ENCODE data around the gene HEXB. TPM values are rescaled to one million over a fixed set of nuclear protein-coding genes. Genes with fewer than 3 reads are reported as not detected.

Gene HEXB
- polyA plus RNA-seq, 1 donor from 2014 or later = 23.1 TPM

- no peak overlapping the region for H3K4me3 ChIP-seq (ENCODE audit: low read length)
- H3K79me2 ChIP-seq (replicated peaks; ENCODE audit: insufficient read depth, low read length) = no peaks in the 10 kb centered on the region
- no peaks in the 10 kb centered on the region for H3K36me3 ChIP-seq (ENCODE audit: insufficient read depth, low read length)
- no peaks in the 10 kb centered on the region for H3F3A ChIP-seq (ENCODE audit: insufficient read depth, low read length, poor library complexity, severe bottlenecking)
- no peak overlapping the region for H2AFZ ChIP-seq (ENCODE audit: low read depth, low read length)
- H4K20me1 ChIP-seq (ENCODE audit: insufficient read depth) = no peaks in the 10 kb centered on the region
- no peak overlapping the region for H3K4me2 ChIP-seq (ENCODE audit: low read length)
- no peaks in the 10 kb centered on the region for H3K27me3 ChIP-seq (ENCODE audit: insufficient read depth, low read depth, low read length)
- no peak overlapping the region for H3K9ac ChIP-seq (ENCODE audit: low read length)
- no peaks in the 10 kb centered on the region for H3K9me3 ChIP-seq (ENCODE audit: low read length)
- TF ChIP-seq MXI1 (conservative IDR thresholded peaks at IDR 0.05; ENCODE audit: poor library complexity, severe bottlenecking) (no peak), RAD21 (conservative IDR thresholded peaks at IDR 0.05) (no peak), EP300 (conservative IDR thresholded peaks at IDR 0.05; ENCODE audit: poor library complexity, severe bottlenecking) (no peak), CTCF (IDR thresholded peaks at IDR 0.05; ENCODE audit: poor library complexity, severe bottlenecking) (no peak), TAF1 (IDR thresholded peaks at IDR 0.05; ENCODE audit: low read depth) (no peak), EZH2 (IDR thresholded peaks at IDR 0.05; ENCODE audit: borderline replicate concordance, insufficient read depth, low read length, poor library complexity, severe bottlenecking) (no peak), POLR2AphosphoS5 (IDR thresholded peaks at IDR 0.05) (no peak), SMC3 (conservative IDR thresholded peaks at IDR 0.05; ENCODE audit: poor library complexity) (no peak)
- TF ChIP-seq, protein P1, sequence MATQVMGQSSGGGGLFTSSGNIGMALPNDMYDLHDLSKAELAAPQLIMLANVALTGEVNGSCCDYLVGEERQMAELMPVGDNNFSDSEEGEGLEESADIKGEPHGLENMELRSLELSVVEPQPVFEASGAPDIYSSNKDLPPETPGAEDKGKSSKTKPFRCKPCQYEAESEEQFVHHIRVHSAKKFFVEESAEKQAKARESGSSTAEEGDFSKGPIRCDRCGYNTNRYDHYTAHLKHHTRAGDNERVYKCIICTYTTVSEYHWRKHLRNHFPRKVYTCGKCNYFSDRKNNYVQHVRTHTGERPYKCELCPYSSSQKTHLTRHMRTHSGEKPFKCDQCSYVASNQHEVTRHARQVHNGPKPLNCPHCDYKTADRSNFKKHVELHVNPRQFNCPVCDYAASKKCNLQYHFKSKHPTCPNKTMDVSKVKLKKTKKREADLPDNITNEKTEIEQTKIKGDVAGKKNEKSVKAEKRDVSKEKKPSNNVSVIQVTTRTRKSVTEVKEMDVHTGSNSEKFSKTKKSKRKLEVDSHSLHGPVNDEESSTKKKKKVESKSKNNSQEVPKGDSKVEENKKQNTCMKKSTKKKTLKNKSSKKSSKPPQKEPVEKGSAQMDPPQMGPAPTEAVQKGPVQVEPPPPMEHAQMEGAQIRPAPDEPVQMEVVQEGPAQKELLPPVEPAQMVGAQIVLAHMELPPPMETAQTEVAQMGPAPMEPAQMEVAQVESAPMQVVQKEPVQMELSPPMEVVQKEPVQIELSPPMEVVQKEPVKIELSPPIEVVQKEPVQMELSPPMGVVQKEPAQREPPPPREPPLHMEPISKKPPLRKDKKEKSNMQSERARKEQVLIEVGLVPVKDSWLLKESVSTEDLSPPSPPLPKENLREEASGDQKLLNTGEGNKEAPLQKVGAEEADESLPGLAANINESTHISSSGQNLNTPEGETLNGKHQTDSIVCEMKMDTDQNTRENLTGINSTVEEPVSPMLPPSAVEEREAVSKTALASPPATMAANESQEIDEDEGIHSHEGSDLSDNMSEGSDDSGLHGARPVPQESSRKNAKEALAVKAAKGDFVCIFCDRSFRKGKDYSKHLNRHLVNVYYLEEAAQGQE (IDR thresholded peaks at IDR 0.05; ENCODE audit: borderline replicate concordance) = no peak
- H3K27ac ChIP-seq (ENCODE audit: low read length) = no peak overlapping the region
- no peaks in the 10 kb centered on the region for H3K9me2 ChIP-seq (ENCODE audit: insufficient read depth, low read length)
Measured at GRCh38 chr5:74725331-74725730, 40.3 kb downstream of the HEXB start.

GRCh38 chr5:74736759-74737158 is 51.7 kb downstream of the HEXB start:
- no peaks in the 10 kb centered on the region for H3K9me3 ChIP-seq (ENCODE audit: low read length)
- H3K27ac ChIP-seq (ENCODE audit: low read length) = no peak overlapping the region
- no peaks in the 10 kb centered on the region for H3F3A ChIP-seq (ENCODE audit: insufficient read depth, low read length, poor library complexity, severe bottlenecking)
- H3K79me2 ChIP-seq (replicated peaks; ENCODE audit: insufficient read depth, low read length) = no peaks in the 10 kb centered on the region
- peaks cover 22% of the 10 kb centered on the region for H3K36me3 ChIP-seq (ENCODE audit: insufficient read depth, low read length)
- H3K9ac ChIP-seq (ENCODE audit: low read length) = no peak overlapping the region
- H3K4me3 ChIP-seq (ENCODE audit: low read length) = no peak overlapping the region
- H4K20me1 ChIP-seq (ENCODE audit: insufficient read depth) = no peaks in the 10 kb centered on the region
- no peak overlapping the region for H2AFZ ChIP-seq (ENCODE audit: low read depth, low read length)
- no peaks in the 10 kb centered on the region for H3K27me3 ChIP-seq (ENCODE audit: insufficient read depth, low read depth, low read length)
- H3K9me2 ChIP-seq (ENCODE audit: insufficient read depth, low read length) = no peaks in the 10 kb centered on the region
- no peak overlapping the region for H3K4me2 ChIP-seq (ENCODE audit: low read length)
- no peak for TF ChIP-seq RAD21 (conservative IDR thresholded peaks at IDR 0.05)
- no peak for TF ChIP-seq MXI1 (conservative IDR thresholded peaks at IDR 0.05; ENCODE audit: poor library complexity, severe bottlenecking)

DNA sequence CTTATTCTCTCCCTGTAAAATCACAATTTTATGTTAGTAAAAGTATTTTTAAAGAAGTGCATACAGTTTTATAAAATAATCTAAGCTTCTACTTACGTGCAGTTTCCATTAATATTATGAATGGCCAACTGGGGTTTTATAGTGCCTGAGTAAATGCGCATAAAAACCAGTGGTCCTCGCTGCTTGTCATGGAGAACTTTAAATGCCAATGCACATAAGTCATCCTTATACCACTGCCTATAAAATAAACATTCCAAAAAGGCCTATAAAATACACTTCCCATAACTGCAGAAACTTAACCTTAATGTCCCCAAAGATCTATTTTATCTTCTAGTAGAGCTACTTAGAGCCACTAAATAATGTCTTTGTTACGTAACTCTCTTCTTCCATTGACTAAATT is 53.4 kb downstream of the HEXB start:
- H3K36me3 ChIP-seq (ENCODE audit: insufficient read depth, low read length) = peaks cover 19% of the 10 kb centered on the region
- no peak overlapping the region for H3K27ac ChIP-seq (ENCODE audit: low read length)
- H3K79me2 ChIP-seq (replicated peaks; ENCODE audit: insufficient read depth, low read length) = no peaks in the 10 kb centered on the region
- TF ChIP-seq CTCF (IDR thresholded peaks at IDR 0.05; ENCODE audit: poor library complexity, severe bottlenecking) = no peak
- no peak for TF ChIP-seq TAF1 (IDR thresholded peaks at IDR 0.05; ENCODE audit: low read depth)
- no peak for TF ChIP-seq MXI1 (conservative IDR thresholded peaks at IDR 0.05; ENCODE audit: poor library complexity, severe bottlenecking)
- TF ChIP-seq SMC3 (conservative IDR thresholded peaks at IDR 0.05; ENCODE audit: poor library complexity) = no peak
- no peak for TF ChIP-seq EZH2 (IDR thresholded peaks at IDR 0.05; ENCODE audit: borderline replicate concordance, insufficient read depth, low read length, poor library complexity, severe bottlenecking)
- TF ChIP-seq RAD21 (conservative IDR thresholded peaks at IDR 0.05) = no peak
- TF ChIP-seq EP300 (conservative IDR thresholded peaks at IDR 0.05; ENCODE audit: poor library complexity, severe bottlenecking) = no peak
- TF ChIP-seq, protein P1 (IDR thresholded peaks at IDR 0.05; ENCODE audit: borderline replicate concordance) = no peak
- no peak for TF ChIP-seq POLR2AphosphoS5 (IDR thresholded peaks at IDR 0.05)
- no peak overlapping the region for H3K9ac ChIP-seq (ENCODE audit: low read length)
- no peaks in the 10 kb centered on the region for H3K27me3 ChIP-seq (ENCODE audit: insufficient read depth, low read depth, low read length)
- no peak overlapping the region for H2AFZ ChIP-seq (ENCODE audit: low read depth, low read length)
- H3F3A ChIP-seq (ENCODE audit: insufficient read depth, low read length, poor library complexity, severe bottlenecking) = no peaks in the 10 kb centered on the region
- no peaks in the 10 kb centered on the region for H4K20me1 ChIP-seq (ENCODE audit: insufficient read depth)
- no peak overlapping the region for H3K4me2 ChIP-seq (ENCODE audit: low read length)
- H3K9me2 ChIP-seq (ENCODE audit: insufficient read depth, low read length) = no peaks in the 10 kb centered on the region
- H3K4me3 ChIP-seq (ENCODE audit: low read length) = no peak overlapping the region
- H3K9me3 ChIP-seq (ENCODE audit: low read length) = no peaks in the 10 kb centered on the region

Data from neural cell (in vitro differentiated cells).